ENCODE results near the gene BAIAP2. TPM values are rescaled to one million over a fixed set of nuclear protein-coding genes. Genes with fewer than 3 reads are reported as not detected.

The BAIAP2 gene
- total and polyA plus RNA-seq, 10 of the 15 experiments (the other 5 are each of a cell fraction or from before 2014, with no cell fraction given), result 0.15 to 1.2 (median 0.46) TPM; not detected in 2

DNA sequence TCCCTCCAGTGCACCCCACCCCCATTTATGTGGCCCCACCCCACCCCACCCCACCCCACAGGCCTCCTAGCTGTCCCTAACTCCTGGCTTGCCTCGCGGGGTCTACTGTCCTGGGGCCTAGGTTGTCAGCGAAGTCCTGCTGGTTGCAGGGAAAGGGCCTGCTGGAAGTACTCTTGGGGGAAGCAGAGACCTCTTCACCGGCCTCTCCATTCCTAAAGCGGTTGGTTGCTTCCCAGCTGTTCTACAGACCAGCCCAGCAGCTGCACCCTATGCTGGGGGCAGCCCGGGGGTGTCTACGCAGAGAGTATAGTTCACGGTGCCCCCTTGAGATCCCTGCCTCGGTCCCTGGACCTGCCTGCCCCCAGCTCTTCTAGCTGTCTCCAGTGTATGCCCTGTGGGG lies 56.2 kb downstream of the BAIAP2 start:
- intact Hi-C loops (cut with micrococcal nuclease; ENCODE audit: unreplicated experiment), result no loop called here

More for the DNA sequence above, 56.2 kb downstream of the BAIAP2 start:
- 64% methylated on average over 7 of the region's 9 CpGs for WGBS (ENCODE audit: insufficient coverage, insufficient replicate concordance, low lambda C conversion rate, missing lambda C conversion rate)
- in situ Hi-C loops (cut with MboI), result loop anchor here (10.0 kb wide), 1 partner anchor 66 kb away; no protein-coding TSS in a partner anchor
- RAD21 ChIA-PET (ENCODE audit: unreplicated experiment), result no interaction called here
- SMC1A ChIA-PET (ENCODE audit: uncharacterized antibody, unreplicated experiment), result no interaction called here
- no peak overlapping the region for H3K4me3 ChIP-seq
- CTCF ChIA-PET, result interaction anchor here (0.7 kb wide), 1 partner anchor 68 kb away, joined by 3 read pairs; no protein-coding TSS in a partner anchor
- H3K79me2 ChIP-seq (ENCODE audit: control insufficient read depth, insufficient read depth, low read length), result no peaks in the 10 kb centered on the region
- TF ChIP-seq BRCA1 (IDR thresholded peaks at IDR 0.05; ENCODE audit: low read depth, low read length), result no peak
- no peak for TF ChIP-seq POLR2AphosphoS5 (IDR thresholded peaks at IDR 0.05; ENCODE audit: low read length)
- TF ChIP-seq ESRRA (IDR thresholded peaks at IDR 0.05; ENCODE audit: low read length), result no peak
- TF ChIP-seq, protein P1, sequence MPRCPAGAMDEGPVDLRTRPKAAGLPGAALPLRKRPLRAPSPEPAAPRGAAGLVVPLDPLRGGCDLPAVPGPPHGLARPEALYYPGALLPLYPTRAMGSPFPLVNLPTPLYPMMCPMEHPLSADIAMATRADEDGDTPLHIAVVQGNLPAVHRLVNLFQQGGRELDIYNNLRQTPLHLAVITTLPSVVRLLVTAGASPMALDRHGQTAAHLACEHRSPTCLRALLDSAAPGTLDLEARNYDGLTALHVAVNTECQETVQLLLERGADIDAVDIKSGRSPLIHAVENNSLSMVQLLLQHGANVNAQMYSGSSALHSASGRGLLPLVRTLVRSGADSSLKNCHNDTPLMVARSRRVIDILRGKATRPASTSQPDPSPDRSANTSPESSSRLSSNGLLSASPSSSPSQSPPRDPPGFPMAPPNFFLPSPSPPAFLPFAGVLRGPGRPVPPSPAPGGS (IDR thresholded peaks at IDR 0.05; ENCODE audit: borderline replicate concordance, insufficient read depth, low read depth, low read length, poor library complexity, severe bottlenecking), result no peak
- no peak for TF ChIP-seq TCF7 (IDR thresholded peaks at IDR 0.05; ENCODE audit: borderline replicate concordance)
- TF ChIP-seq SMC3 (IDR thresholded peaks at IDR 0.05; ENCODE audit: borderline replicate concordance, low read length), result no peak
- no peak for TF ChIP-seq ZNF384 (IDR thresholded peaks at IDR 0.05; ENCODE audit: borderline replicate concordance, low read depth, low read length)
- TF ChIP-seq PAX8 (IDR thresholded peaks at IDR 0.05), result no peak
- no peak for TF ChIP-seq ZNF207 (IDR thresholded peaks at IDR 0.05; ENCODE audit: borderline replicate concordance)
- no peak for TF ChIP-seq SUZ12 (IDR thresholded peaks at IDR 0.05; ENCODE audit: unreplicated experiment)
- no peak for TF ChIP-seq POLR2AphosphoS2 (IDR thresholded peaks at IDR 0.05; ENCODE audit: low read depth, low read length)
- no peak for TF ChIP-seq CHD4 (IDR thresholded peaks at IDR 0.05)
- no peak for TF ChIP-seq MXI1 (IDR thresholded peaks at IDR 0.05; ENCODE audit: low read depth, low read length)
- TF ChIP-seq TCF12 (IDR thresholded peaks at IDR 0.05; ENCODE audit: low read depth, low read length), result no peak
- peaks cover 0 to 4% of the 10 kb centered on the region in 2 experiments; a peak in 1 of 4 replicates for H3K27me3 ChIP-seq (replicated peaks in 1 of 2; ENCODE audit: control insufficient read depth in 2 of 2, insufficient read depth in 2 of 2, low read length in 1 of 2)
- POLR2A ChIA-PET, result no interaction called here
- BruUV-seq (replicated peaks), result no TSS peak
- no peak overlapping the region for H2AFZ ChIP-seq (ENCODE audit: control insufficient read depth, low read depth, low read length)
- H4K20me1 ChIP-seq (ENCODE audit: control insufficient read depth, insufficient read depth), result no peaks in the 10 kb centered on the region
- H3K4me2 ChIP-seq (ENCODE audit: control insufficient read depth, insufficient read depth), result no peak overlapping the region
- H3K9ac ChIP-seq (ENCODE audit: control insufficient read depth, insufficient read depth, low read length), result no peak overlapping the region
- H3K27ac ChIP-seq (ENCODE audit: control insufficient read depth, insufficient read depth), result no peak overlapping the region
- H3K4me1 ChIP-seq (ENCODE audit: control insufficient read depth, insufficient read depth, low read length), result peaks cover 11% of the 10 kb centered on the region
- FAIRE-seq (no peak), DNase-seq (ENCODE audit: low read depth, low spot score) (no peak), ATAC-seq (no peak)
- no peaks in the 10 kb centered on the region for H3K36me3 ChIP-seq (ENCODE audit: control insufficient read depth in 2 of 2, insufficient read depth in 2 of 2, low read length in 1 of 2)
- H3K9me3 ChIP-seq (replicated peaks; ENCODE audit: control insufficient read depth, insufficient read depth, low read length), result no peaks in the 10 kb centered on the region
